Kidney (tissue), 14 donors: ENCODE data around the gene RYR2. TPM values are rescaled to one million over a fixed set of nuclear protein-coding genes. Genes with fewer than 3 reads are reported as not detected.

Source experiments
- DNase-seq, 5 donors: peaks; one replicate each; pipeline ENCODE4 v3.0.0-alpha.2; 2013 to 2020
- FAIRE-seq: peaks from 2 replicates; lab custom pipeline; 2012; peaks lifted over from hg19 to GRCh38; lab: Jason Lieb, UNC
- H3K27ac ChIP-seq, 2 donors: one replicate each; pipeline ENCODE4 v1.7.0; 2013; ENCODE audit warnings: low read depth in 2 of 2, low read length in 2 of 2, inconsistent platforms in 1 of 2
- H3K27me3 ChIP-seq: one replicate; pipeline ENCODE4 v1.7.1; 2013; ENCODE audit warnings: low read length, inconsistent platforms; ENCODE audit not compliant: control insufficient read depth, insufficient read depth
- H3K36me3 ChIP-seq, 3 donors: one replicate each; pipeline versions ENCODE4 v1.7.0 to v1.7.1; 2013; ENCODE audit warnings: low read length in 3 of 3, control low read depth in 1 of 3, inconsistent platforms in 1 of 3; ENCODE audit not compliant: insufficient read depth in 3 of 3, control insufficient read depth in 2 of 3
- H3K4me1 ChIP-seq, 3 donors: one replicate each; pipeline versions ENCODE4 v1.7.0 to v1.7.1; 2013; ENCODE audit warnings: low read length in 3 of 3, inconsistent platforms in 1 of 3, low read depth in 1 of 3; ENCODE audit not compliant: control insufficient read depth in 2 of 3, insufficient read depth in 2 of 3
- H3K4me3 ChIP-seq, 3 donors: one replicate each; pipeline versions ENCODE4 v1.7.0 to v1.8.1; 2013; ENCODE audit warnings: low read length in 3 of 3, control low read depth in 1 of 3, inconsistent platforms in 1 of 3
- H3K9ac ChIP-seq, 3 donors: one replicate each; pipeline versions ENCODE4 v1.7.0 to v1.7.1; 2013; ENCODE audit warnings: low read length in 3 of 3, control low read depth in 1 of 3, inconsistent platforms in 1 of 3
- H3K9me3 ChIP-seq, 3 donors: one replicate each; pipeline versions ENCODE4 v1.7.0 to v1.7.1; 2013; ENCODE audit warnings: low read length in 3 of 3, control low read depth in 1 of 3, inconsistent platforms in 1 of 3; ENCODE audit not compliant: control insufficient read depth in 2 of 3, insufficient read depth in 1 of 3
- intact Hi-C: fragments of 100-400 bp; cut with DNase I; formaldehyde crosslinking; loops from one replicate; pipeline ENCODE4 v1.11.1; 2022
- polyA plus RNA-seq: library from polyadenylated mRNA; stranded (reverse); fragments of 350-450 nt; fragmentation: Illumina TruSeq; extraction: RNeasy Lipid Tissue Mini Kit (QIAGEN cat#74804); gene quantifications from one replicate; pipeline ENCODE4 v1.2.3, GENCODE V29; 2014; ENCODE audit warnings: low read depth, low replicate concordance; ENCODE audit not compliant: insufficient read depth
- total RNA-seq: library from RNA; stranded (reverse); fragmentation: NEBNext Ultra II Directional; extraction: Animal tissue kit (Norgen Biotek cat#: 25700); gene quantifications from one replicate; pipeline ENCODE4 v1.2.1, GENCODE V29; 2021
- TF ChIP-seq, protein P1 (sequence below): IDR thresholded peaks from 3 replicates; pipeline ENCODE4 v1.5.1; 2012; ENCODE audit warnings: mild to moderate bottlenecking, moderate library complexity, borderline replicate concordance; ENCODE audit not compliant: insufficient read depth; ENCODE audit errors: extremely low read depth
- donor health status: control.
- donor health status: control.
- donor health status: control.
- donor health status: control.
- donor health status: control.
- donor health status: DM: yes; HTN: yes; CAD: no.
- donor health status: Normal renal cell carcinoma (clear cell type).

The RYR2 gene
- total and polyA plus RNA-seq, 2 donors from 2014 or later = 0.28 to 0.60 TPM

DNA sequence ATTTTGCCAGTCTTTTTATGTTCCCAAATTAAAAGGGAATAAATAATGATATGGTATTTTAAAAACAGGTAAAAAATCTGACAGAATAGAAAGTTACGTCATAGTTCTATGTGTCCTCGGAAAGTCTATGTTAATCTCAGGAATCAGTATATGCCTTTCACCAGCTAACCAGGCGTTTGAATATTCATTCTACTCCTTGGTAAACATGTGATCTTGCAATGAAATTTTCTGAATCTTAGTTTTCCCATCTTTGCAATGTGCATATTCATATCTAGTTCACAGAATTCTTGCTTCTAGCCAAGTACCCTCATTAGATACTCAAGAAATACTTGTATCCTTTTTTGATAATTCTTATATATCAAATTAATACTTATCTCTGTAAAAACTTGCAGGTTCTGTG, 669.3 kb downstream of the RYR2 start:
- Histone ChIP-seq H3K27ac (no peak overlapping the region), H3K4me3 (no peak overlapping the region), H3K36me3 (no peaks in the 10 kb centered on the region), H3K27me3 (no peaks in the 10 kb centered on the region), H3K9ac (no peak overlapping the region), H3K4me1 (no peaks in the 10 kb centered on the region), H3K9me3 (no peaks in the 10 kb centered on the region)
- intact Hi-C loops = no loop called here
- DNase-seq = no peak
- TF ChIP-seq, protein P1, sequence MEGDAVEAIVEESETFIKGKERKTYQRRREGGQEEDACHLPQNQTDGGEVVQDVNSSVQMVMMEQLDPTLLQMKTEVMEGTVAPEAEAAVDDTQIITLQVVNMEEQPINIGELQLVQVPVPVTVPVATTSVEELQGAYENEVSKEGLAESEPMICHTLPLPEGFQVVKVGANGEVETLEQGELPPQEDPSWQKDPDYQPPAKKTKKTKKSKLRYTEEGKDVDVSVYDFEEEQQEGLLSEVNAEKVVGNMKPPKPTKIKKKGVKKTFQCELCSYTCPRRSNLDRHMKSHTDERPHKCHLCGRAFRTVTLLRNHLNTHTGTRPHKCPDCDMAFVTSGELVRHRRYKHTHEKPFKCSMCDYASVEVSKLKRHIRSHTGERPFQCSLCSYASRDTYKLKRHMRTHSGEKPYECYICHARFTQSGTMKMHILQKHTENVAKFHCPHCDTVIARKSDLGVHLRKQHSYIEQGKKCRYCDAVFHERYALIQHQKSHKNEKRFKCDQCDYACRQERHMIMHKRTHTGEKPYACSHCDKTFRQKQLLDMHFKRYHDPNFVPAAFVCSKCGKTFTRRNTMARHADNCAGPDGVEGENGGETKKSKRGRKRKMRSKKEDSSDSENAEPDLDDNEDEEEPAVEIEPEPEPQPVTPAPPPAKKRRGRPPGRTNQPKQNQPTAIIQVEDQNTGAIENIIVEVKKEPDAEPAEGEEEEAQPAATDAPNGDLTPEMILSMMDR = no peak
- no peak for FAIRE-seq

DNA sequence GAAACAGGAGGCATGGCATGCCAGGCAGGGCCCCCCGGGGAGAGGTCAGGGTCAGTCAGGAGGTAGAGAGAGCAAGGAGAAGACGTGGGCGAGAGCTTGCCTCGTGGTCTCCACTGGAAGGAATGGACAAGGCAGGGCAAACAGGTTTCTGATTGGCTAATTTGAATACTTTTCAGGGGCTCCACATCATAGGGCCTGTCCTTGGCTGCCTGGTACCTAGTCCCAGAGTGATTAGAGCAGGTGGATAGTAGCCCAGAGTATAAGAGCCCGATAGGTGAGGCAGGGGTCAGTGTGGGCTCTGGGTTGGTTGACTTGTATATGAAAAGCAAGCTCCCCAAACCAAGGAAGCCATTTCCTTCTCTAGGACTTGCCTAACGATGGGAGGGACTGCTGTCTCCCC, 670.1 kb downstream of the RYR2 start:
- Histone ChIP-seq H3K4me3 (no peak overlapping the region), H3K27me3 (no peaks in the 10 kb centered on the region), H3K36me3 (no peaks in the 10 kb centered on the region), H3K9ac (no peak overlapping the region), H3K9me3 (no peaks in the 10 kb centered on the region), H3K27ac (no peak overlapping the region), H3K4me1 (no peaks in the 10 kb centered on the region)
- FAIRE-seq (no peak), DNase-seq (no peak)
- TF ChIP-seq, protein P1 = no peak
- intact Hi-C loops = no loop called here

DNA sequence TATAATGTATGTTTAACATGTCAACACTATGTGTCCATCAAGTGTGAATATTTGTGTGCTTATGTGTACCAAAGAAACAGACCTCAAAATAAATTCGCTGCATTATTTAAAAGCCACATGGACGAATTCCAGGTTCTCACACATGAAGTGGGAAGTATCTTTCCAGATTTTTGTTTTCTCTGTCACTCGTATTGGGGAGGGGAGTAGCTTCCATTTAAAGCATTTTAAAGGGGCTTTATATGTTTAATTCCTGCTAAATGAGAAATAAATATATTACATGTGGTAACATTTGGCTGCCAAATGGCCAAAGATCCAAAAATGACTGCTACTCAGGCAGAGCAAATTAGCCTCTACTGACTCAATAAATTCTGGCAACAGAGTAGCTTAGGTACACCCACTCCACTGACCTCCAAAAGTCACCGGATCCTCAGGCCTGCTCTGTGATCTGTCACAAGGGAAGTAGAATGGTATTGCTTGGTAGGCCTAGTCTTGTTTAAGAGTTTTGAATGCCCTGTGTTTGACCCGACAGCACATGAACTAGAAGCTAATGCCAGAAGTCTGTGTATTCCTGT, 670.7 kb downstream of the RYR2 start:
- DNase-seq = no peak
- H3K9ac ChIP-seq = no peak overlapping the region
- no peaks in the 10 kb centered on the region for H3K27me3 ChIP-seq
- FAIRE-seq = no peak
- no peaks in the 10 kb centered on the region for H3K4me1 ChIP-seq
- H3K9me3 ChIP-seq = no peaks in the 10 kb centered on the region
- H3K4me3 ChIP-seq = no peak overlapping the region
- no peaks in the 10 kb centered on the region for H3K36me3 ChIP-seq
- intact Hi-C loops = no loop called here
- no peak overlapping the region for H3K27ac ChIP-seq
- TF ChIP-seq, protein P1 = no peak

DNA sequence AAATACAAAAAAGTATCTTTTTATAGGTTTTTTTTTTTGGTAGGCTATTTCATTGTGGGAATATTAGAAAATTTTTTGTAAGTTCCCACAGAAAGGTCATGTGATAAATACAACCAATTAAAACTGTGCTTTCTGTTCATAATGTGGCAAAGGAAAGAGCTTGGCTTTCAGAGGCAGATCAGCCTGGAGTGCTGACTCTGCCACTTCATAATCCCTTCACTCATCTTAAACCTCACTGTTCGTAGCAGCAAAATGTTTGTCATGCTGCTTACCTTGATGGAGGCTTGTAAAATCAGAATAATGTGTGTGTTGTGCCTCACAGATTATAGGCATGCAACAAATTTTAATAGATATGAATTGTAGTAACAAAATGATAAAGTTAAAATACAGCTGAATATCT, 671.9 kb downstream of the RYR2 start:
- intact Hi-C loops = no loop called here
- Histone ChIP-seq H3K36me3 (no peaks in the 10 kb centered on the region), H3K4me1 (no peaks in the 10 kb centered on the region), H3K9ac (no peak overlapping the region), H3K9me3 (no peaks in the 10 kb centered on the region), H3K27ac (no peak overlapping the region), H3K4me3 (peak overlapping the region in 1 of 3 donors; percentile 50), H3K27me3 (no peaks in the 10 kb centered on the region)
- DNase-seq (no peak), FAIRE-seq (no peak)
- TF ChIP-seq, protein P1 = no peak
